ENCODE measurements around the gene PCSK6.

- TF ChIP-seq EZH2 (IDR thresholded peaks at IDR 0.05; ENCODE audit: low read depth) (no peak), CTCF (conservative IDR thresholded peaks at IDR 0.05) (no peak)
Observed at GRCh38 chr15:101480613-101481380, 8.7 kb downstream of the PCSK6 start.
